HG02623 (cell line): ENCODE measurements around the gene CYP4F11.
"Not testable (repeated sequence)": the region's sequence is repeated elsewhere in the genome, so short reads cannot be mapped to it uniquely, and the experiment has no call there.

Source experiments
- ATAC-seq: cut with Tn5 transposase; IDR thresholded peaks from one replicate; pipeline ENCODE4 v1.9.1; 2021; ENCODE audit warnings: moderate library complexity; ENCODE audit not compliant: unreplicated experiment

The CYP4F11 gene

GRCh38 chr19:15926484-15926883, 7.8 kb downstream of the CYP4F11 start:
- no peak for ATAC-seq

- no peak for ATAC-seq
These were observed 10.6 kb downstream of the CYP4F11 start for GRCh38 chr19:15923702-15924101.

- no peak for ATAC-seq
These were observed 12.3 kb downstream of the CYP4F11 start for GRCh38 chr19:15922021-15922420.

- ATAC-seq = no peak
These were observed 15.1 kb downstream of the CYP4F11 start for GRCh38 chr19:15919243-15919642.

- ATAC-seq = no peak
These were observed 19.2 kb downstream of the CYP4F11 start for GRCh38 chr19:15915109-15915508.

- no peak for ATAC-seq
These were observed 20.5 kb downstream of the CYP4F11 start for GRCh38 chr19:15913830-15914229.

- ATAC-seq = no peak
These were observed 20.9 kb downstream of the CYP4F11 start for GRCh38 chr19:15913384-15913783.

GRCh38 chr19:15911599-15912235, 22.6 kb downstream of the CYP4F11 start:
- no peak for ATAC-seq

- no peak for ATAC-seq
These were observed 29.3 kb downstream of the CYP4F11 start for GRCh38 chr19:15905026-15905425.

- ATAC-seq = not testable (repeated sequence)
These were observed 31.4 kb downstream of the CYP4F11 start for GRCh38 chr19:15902898-15903297.

- no peak for ATAC-seq
These were observed 32.1 kb downstream of the CYP4F11 start for GRCh38 chr19:15902254-15902653.

GRCh38 chr19:15900504-15900903, 33.8 kb downstream of the CYP4F11 start:
- no peak for ATAC-seq

GRCh38 chr19:15900032-15900431, 34.3 kb downstream of the CYP4F11 start:
- ATAC-seq = not testable (repeated sequence)

- ATAC-seq = not testable (repeated sequence)
These were observed 34.8 kb downstream of the CYP4F11 start for GRCh38 chr19:15899561-15899960.

GRCh38 chr19:15897738-15898276, 36.5 kb downstream of the CYP4F11 start, which contains the start of gene CYP4F2:
CYP4F2 (minus strand) TSS chr19:15898074; CDS start chr19:15897611, 463 bp downstream.
- no peak for ATAC-seq

GRCh38 chr19:15897026-15897737, 37.1 kb downstream of the CYP4F11 start:
- ATAC-seq = no peak

GRCh38 chr19:15895876-15896430, 38.4 kb downstream of the CYP4F11 start:
- ATAC-seq = no peak

- no peak for ATAC-seq
These were observed 40.0 kb downstream of the CYP4F11 start for GRCh38 chr19:15894359-15894758.

- ATAC-seq = no peak
These were observed 40.9 kb downstream of the CYP4F11 start for GRCh38 chr19:15893477-15893876.

GRCh38 chr19:15892012-15892411, 42.3 kb downstream of the CYP4F11 start:
- no peak for ATAC-seq

GRCh38 chr19:15891434-15891833, 42.9 kb downstream of the CYP4F11 start:
- ATAC-seq = no peak

- ATAC-seq = not testable (repeated sequence)
These were observed 45.0 kb downstream of the CYP4F11 start for GRCh38 chr19:15889339-15889738.
